GM12875 (cell line): ENCODE data around the gene FFAR2.
"Not testable (repeated sequence)": the region's sequence is repeated elsewhere in the genome, so short reads cannot be mapped to it uniquely, and the experiment has no call there.

Experiments
- H3K4me3 ChIP-seq: one replicate; pipeline ENCODE4 v1.5.1; 2011; ENCODE audit warnings: low read depth, low read length, control low read depth
- CTCF ChIP-seq: IDR thresholded peaks from 2 replicates; pipeline ENCODE4 v1.5.1; 2011; ENCODE audit warnings: low read depth, mild to moderate bottlenecking, control low read depth, inconsistent platforms, low read length, moderate library complexity, borderline replicate concordance; ENCODE audit not compliant: insufficient read depth

Gene FFAR2

DNA sequence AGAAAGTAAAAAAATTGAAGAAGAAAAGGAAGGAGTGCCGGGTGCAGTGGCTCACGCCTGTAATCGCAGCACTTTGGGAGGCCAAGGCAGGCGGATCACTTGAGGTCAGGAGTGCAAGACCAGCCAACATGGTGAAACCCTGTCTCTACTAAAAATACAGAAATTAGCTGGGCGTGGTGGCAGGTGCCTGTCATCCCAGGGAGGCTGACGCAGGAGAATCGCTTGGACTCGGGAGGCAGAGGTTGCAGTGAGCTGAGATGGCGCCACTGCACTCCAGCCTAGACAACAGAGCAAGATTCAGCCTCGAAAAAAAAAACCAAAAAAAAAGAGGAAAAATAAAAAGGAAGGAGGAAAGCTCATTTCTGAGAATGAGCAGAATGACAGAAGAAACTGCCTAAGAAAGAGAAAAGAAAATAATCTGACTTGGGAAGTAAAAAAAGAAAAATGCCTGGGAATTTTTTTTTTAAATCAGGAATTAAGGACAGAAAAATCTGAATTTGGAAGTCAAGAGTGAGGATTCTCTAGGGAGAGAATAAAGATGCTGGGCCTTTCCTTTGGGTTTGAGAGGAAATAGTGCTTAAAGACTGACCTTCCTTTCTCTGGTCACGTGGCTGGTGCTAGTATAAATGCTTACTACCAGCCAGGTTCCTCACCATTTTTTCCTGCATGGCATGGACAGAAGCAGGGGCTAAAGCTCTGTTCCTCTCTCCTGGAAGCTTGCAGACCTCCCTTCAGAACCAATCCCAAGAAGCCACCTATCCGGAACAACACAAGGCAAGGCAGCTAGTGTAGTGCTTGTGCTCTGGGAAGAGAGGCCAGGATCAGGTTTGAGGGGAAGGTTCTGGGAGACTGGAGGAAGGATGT lies at the start of gene FFAR2:
TSS of gene FFAR2 (plus strand) at position 652 of the 864 bp plus-strand sequence. CDS start 1,458 bp downstream, outside the sequence.
- no peak for TF ChIP-seq CTCF
- peak within 1 kb of the TSS; percentile 42 for H3K4me3 ChIP-seq

DNA sequence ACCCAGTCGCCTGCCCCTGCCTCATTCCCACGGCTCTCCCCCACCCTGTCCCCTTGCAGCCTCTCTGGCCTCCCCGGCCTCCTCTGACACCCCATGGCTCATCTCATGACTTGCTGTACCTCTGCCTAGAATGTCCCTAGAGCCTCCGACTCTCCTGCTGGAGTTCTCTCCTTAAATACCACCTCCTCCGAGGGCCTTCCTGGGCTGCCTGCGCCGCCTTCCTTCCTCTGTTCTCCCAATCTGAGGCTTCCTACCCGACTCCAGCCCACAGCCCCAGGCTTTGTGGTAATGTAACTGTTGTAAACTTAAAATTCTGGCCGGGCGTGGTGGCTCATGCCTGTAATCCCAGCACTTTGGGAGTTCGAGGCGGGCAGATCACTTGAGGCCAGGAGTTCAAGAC lies 49.5 kb upstream of the FFAR2 start:
- no peak for TF ChIP-seq CTCF
- H3K4me3 ChIP-seq = no peak overlapping the region

DNA sequence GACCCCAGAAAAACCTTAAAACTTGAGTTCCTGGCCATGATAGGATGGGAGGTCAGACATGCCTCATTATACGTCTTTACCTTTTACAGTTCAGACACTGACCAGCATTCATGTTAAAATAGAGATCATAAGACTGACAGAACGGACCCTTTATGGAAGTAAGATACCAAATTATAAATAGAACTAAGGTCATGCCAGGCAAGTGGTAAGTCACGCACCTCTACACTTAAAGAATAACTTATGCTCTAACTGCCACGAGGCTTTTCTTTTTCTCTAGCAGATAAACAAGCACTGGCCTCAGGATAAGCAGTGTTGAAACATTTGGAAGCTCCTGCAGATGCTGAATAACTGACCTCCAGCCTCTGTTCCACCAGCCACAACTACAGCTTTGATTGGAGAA lies 48.8 kb upstream of the FFAR2 start:
- no peak overlapping the region for H3K4me3 ChIP-seq
- TF ChIP-seq CTCF = no peak

- no peak for TF ChIP-seq CTCF
- no peak overlapping the region for H3K4me3 ChIP-seq
Observed at GRCh38 chr19:35399948-35400772, 47.9 kb upstream of the FFAR2 start.

DNA sequence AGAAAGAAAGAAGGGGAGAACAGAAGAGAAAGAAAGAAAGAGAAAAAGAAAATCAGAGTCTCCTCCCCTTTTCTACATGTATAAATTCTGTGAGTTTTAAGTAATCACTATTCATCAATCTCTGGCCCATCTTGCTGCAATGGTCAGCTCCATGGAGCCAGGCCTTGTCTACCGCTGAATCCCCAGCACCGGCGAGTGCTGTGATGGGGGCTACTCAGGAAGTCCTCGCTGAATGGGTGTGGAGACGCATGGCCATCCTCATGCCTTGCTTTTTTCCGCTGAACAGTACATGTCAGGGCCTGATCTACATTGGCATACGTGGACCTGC lies 47.3 kb upstream of the FFAR2 start:
- H3K4me3 ChIP-seq = no peak overlapping the region
- TF ChIP-seq CTCF = no peak

- not testable (repeated sequence) for H3K4me3 ChIP-seq
Observed at GRCh38 chr19:35401416-35401815, 46.6 kb upstream of the FFAR2 start.

GRCh38 chr19:35403116-35403760 lies 44.8 kb upstream of the FFAR2 start:
- H3K4me3 ChIP-seq = no peak overlapping the region
- TF ChIP-seq CTCF = no peak
